Muscle layer of colon (tissue), 2 donors: ENCODE measurements around the gene TDRD9.

ENCODE experiments used
- H3K27ac ChIP-seq: one replicate; pipeline ENCODE4 v1.7.0; 2013; ENCODE audit warnings: low read depth, mild to moderate bottlenecking, low read length, moderate library complexity
- H3K27me3 ChIP-seq, 2 donors: one replicate each; pipeline ENCODE4 v1.7.0; 2013; ENCODE audit warnings: low read length in 2 of 2, mild to moderate bottlenecking in 2 of 2; ENCODE audit not compliant: insufficient read depth in 2 of 2, control insufficient read depth in 1 of 2
- H3K36me3 ChIP-seq: one replicate; pipeline ENCODE4 v1.7.0; 2013; ENCODE audit warnings: mild to moderate bottlenecking, low read length; ENCODE audit not compliant: insufficient read depth
- H3K4me1 ChIP-seq: one replicate; pipeline ENCODE4 v1.7.0; 2013; ENCODE audit warnings: mild to moderate bottlenecking, low read length; ENCODE audit not compliant: insufficient read depth
- H3K4me3 ChIP-seq, 2 donors: one replicate each; pipeline ENCODE4 v1.7.0; 2013; ENCODE audit warnings: low read length in 2 of 2, low read depth in 1 of 2, mild to moderate bottlenecking in 1 of 2, moderate library complexity in 1 of 2
- H3K9ac ChIP-seq: one replicate; pipeline ENCODE4 v1.7.0; 2013; ENCODE audit warnings: low read length
- H3K9me3 ChIP-seq: one replicate; pipeline ENCODE4 v1.7.0; 2013; ENCODE audit warnings: mild to moderate bottlenecking, low read length
- donor health status: abdominal sarcoma.
- donor health status: Adenocarcinoma of cecum.

The TDRD9 gene

GRCh38 chr14:104019806-104020205, 91.5 kb downstream of the TDRD9 start:
- Histone ChIP-seq H3K27me3 (no peaks in the 10 kb centered on the region), H3K9me3 (no peaks in the 10 kb centered on the region), H3K36me3 (no peaks in the 10 kb centered on the region), H3K27ac (no peak overlapping the region), H3K4me1 (no peaks in the 10 kb centered on the region), H3K9ac (no peak overlapping the region), H3K4me3 (no peak overlapping the region)

- Histone ChIP-seq H3K9ac (no peak overlapping the region), H3K4me3 (no peak overlapping the region), H3K36me3 (no peaks in the 10 kb centered on the region), H3K4me1 (no peaks in the 10 kb centered on the region), H3K27me3 (no peaks in the 10 kb centered on the region), H3K27ac (no peak overlapping the region), H3K9me3 (no peaks in the 10 kb centered on the region)
These were observed 92.2 kb downstream of the TDRD9 start for GRCh38 chr14:104020471-104020870.

- H3K9me3 ChIP-seq, result no peaks in the 10 kb centered on the region
- no peaks in the 10 kb centered on the region for H3K4me1 ChIP-seq
- H3K27ac ChIP-seq, result no peak overlapping the region
- H3K27me3 ChIP-seq, result no peaks in the 10 kb centered on the region
- no peaks in the 10 kb centered on the region for H3K36me3 ChIP-seq
- no peak overlapping the region for H3K9ac ChIP-seq
- no peak overlapping the region for H3K4me3 ChIP-seq
These were observed 95.2 kb downstream of the TDRD9 start for GRCh38 chr14:104023325-104024055.

- Histone ChIP-seq H3K27ac (no peak overlapping the region), H3K27me3 (no peaks in the 10 kb centered on the region), H3K36me3 (no peaks in the 10 kb centered on the region)
These were observed 97.3 kb downstream of the TDRD9 start for GRCh38 chr14:104025534-104025933.

GRCh38 chr14:104026024-104026423, 97.8 kb downstream of the TDRD9 start:
- Histone ChIP-seq H3K36me3 (no peaks in the 10 kb centered on the region), H3K9me3 (no peaks in the 10 kb centered on the region), H3K4me3 (no peak overlapping the region), H3K4me1 (no peaks in the 10 kb centered on the region), H3K9ac (no peak overlapping the region), H3K27ac (no peak overlapping the region), H3K27me3 (no peaks in the 10 kb centered on the region)

More at GRCh38 chr14:104025534-104025933, 97.3 kb downstream of the TDRD9 start:
- Histone ChIP-seq H3K4me3 (no peak overlapping the region), H3K9me3 (no peaks in the 10 kb centered on the region), H3K9ac (no peak overlapping the region), H3K4me1 (no peaks in the 10 kb centered on the region)

GRCh38 chr14:104030958-104031357, 102.7 kb downstream of the TDRD9 start:
- Histone ChIP-seq H3K9ac (no peak overlapping the region), H3K4me1 (no peaks in the 10 kb centered on the region), H3K27ac (no peak overlapping the region), H3K36me3 (no peaks in the 10 kb centered on the region), H3K4me3 (no peak overlapping the region), H3K9me3 (no peaks in the 10 kb centered on the region), H3K27me3 (no peaks in the 10 kb centered on the region)

- Histone ChIP-seq H3K9me3 (no peaks in the 10 kb centered on the region), H3K4me1 (no peaks in the 10 kb centered on the region), H3K27ac (no peak overlapping the region), H3K27me3 (no peaks in the 10 kb centered on the region), H3K9ac (no peak overlapping the region), H3K36me3 (no peaks in the 10 kb centered on the region), H3K4me3 (no peak overlapping the region)
These were observed 103.1 kb downstream of the TDRD9 start for GRCh38 chr14:104031384-104031783.

GRCh38 chr14:104034976-104035699, 106.9 kb downstream of the TDRD9 start:
- Histone ChIP-seq H3K9me3 (no peaks in the 10 kb centered on the region), H3K36me3 (no peaks in the 10 kb centered on the region), H3K27me3 (no peaks in the 10 kb centered on the region), H3K4me1 (no peaks in the 10 kb centered on the region), H3K9ac (no peak overlapping the region), H3K27ac (no peak overlapping the region), H3K4me3 (no peak overlapping the region)

- Histone ChIP-seq H3K9me3 (no peaks in the 10 kb centered on the region), H3K36me3 (no peaks in the 10 kb centered on the region), H3K27ac (no peak overlapping the region), H3K4me3 (no peak overlapping the region), H3K9ac (no peak overlapping the region), H3K4me1 (no peaks in the 10 kb centered on the region), H3K27me3 (no peaks in the 10 kb centered on the region)
These were observed 108.0 kb downstream of the TDRD9 start for GRCh38 chr14:104036212-104036611.

- Histone ChIP-seq H3K9me3 (no peaks in the 10 kb centered on the region), H3K4me1 (no peaks in the 10 kb centered on the region), H3K36me3 (no peaks in the 10 kb centered on the region), H3K27ac (no peak overlapping the region), H3K4me3 (no peak overlapping the region), H3K27me3 (no peaks in the 10 kb centered on the region), H3K9ac (no peak overlapping the region)
These were observed 108.8 kb downstream of the TDRD9 start for GRCh38 chr14:104037074-104037473.

- Histone ChIP-seq H3K9ac (no peak overlapping the region), H3K27me3 (no peaks in the 10 kb centered on the region), H3K4me1 (no peaks in the 10 kb centered on the region), H3K27ac (no peak overlapping the region), H3K9me3 (no peaks in the 10 kb centered on the region), H3K4me3 (no peak overlapping the region), H3K36me3 (no peaks in the 10 kb centered on the region)
These were observed 109.6 kb downstream of the TDRD9 start for GRCh38 chr14:104037903-104038302.

GRCh38 chr14:104039214-104039613, 111.0 kb downstream of the TDRD9 start:
- Histone ChIP-seq H3K9me3 (no peaks in the 10 kb centered on the region), H3K9ac (no peak overlapping the region), H3K4me1 (no peaks in the 10 kb centered on the region), H3K27me3 (no peaks in the 10 kb centered on the region), H3K27ac (no peak overlapping the region), H3K36me3 (no peaks in the 10 kb centered on the region), H3K4me3 (no peak overlapping the region)
